Measurements from ENCODE around the gene BRIP1. TPM values are rescaled to one million over a fixed set of nuclear protein-coding genes. Genes with fewer than 3 reads are reported as not detected.

BRIP1 gene
- total RNA-seq, 4 donors from 2014 or later, result 1.0 to 13.0 TPM; not detected in 2

DNA sequence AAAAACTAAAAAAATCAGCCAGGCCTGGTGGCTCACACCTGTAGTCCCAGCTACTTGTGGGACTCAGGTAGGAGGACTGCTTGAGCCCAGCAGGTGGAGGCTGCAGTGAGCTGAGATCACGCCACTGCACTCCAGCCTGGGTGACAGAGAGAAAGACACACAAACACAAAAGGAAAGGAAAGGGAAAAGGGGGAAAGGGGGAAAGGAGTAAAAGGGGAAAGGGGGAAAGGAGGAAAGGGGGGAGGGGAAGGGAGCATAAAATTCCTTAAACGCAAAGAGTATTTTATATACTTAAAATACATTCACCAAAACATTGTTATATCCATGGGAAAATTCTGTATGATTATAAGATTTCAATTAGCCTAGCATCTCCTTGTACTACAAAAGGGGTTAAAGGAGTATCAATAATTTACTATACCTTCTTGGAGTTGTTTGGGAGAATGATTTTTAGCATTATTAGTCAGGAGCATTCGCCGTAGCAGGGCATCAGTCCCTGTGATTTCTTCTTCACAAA, 17.3 kb upstream of the BRIP1 start:
- Histone ChIP-seq H3K4me1 (no peaks in the 10 kb centered on the region), H3K9me3 (no peaks in the 10 kb centered on the region), H3K27ac (no peak overlapping the region), H3K36me3 (no peaks in the 10 kb centered on the region), H3K27me3 (no peaks in the 10 kb centered on the region), H3K4me3 (no peak overlapping the region)
- TF ChIP-seq, protein P1, sequence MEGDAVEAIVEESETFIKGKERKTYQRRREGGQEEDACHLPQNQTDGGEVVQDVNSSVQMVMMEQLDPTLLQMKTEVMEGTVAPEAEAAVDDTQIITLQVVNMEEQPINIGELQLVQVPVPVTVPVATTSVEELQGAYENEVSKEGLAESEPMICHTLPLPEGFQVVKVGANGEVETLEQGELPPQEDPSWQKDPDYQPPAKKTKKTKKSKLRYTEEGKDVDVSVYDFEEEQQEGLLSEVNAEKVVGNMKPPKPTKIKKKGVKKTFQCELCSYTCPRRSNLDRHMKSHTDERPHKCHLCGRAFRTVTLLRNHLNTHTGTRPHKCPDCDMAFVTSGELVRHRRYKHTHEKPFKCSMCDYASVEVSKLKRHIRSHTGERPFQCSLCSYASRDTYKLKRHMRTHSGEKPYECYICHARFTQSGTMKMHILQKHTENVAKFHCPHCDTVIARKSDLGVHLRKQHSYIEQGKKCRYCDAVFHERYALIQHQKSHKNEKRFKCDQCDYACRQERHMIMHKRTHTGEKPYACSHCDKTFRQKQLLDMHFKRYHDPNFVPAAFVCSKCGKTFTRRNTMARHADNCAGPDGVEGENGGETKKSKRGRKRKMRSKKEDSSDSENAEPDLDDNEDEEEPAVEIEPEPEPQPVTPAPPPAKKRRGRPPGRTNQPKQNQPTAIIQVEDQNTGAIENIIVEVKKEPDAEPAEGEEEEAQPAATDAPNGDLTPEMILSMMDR (IDR thresholded peaks at IDR 0.05), result no peak
- no peak for TF ChIP-seq POLR2A (IDR thresholded peaks at IDR 0.05)
- DNase-seq, result no peak
- intact Hi-C loops (cut with DNase I; ENCODE audit: low total_unique reads), result no loop called here

GRCh38 chr17:61878984-61879612, 15.8 kb upstream of the BRIP1 start:
- H3K36me3 ChIP-seq, result no peaks in the 10 kb centered on the region
- DNase-seq, result no peak
- intact Hi-C loops (cut with DNase I; ENCODE audit: low total_unique reads), result no loop called here
- H3K9me3 ChIP-seq, result no peaks in the 10 kb centered on the region
- TF ChIP-seq, protein P1 (IDR thresholded peaks at IDR 0.05), result no peak
- no peak for TF ChIP-seq POLR2A (IDR thresholded peaks at IDR 0.05)
- no peak overlapping the region for H3K27ac ChIP-seq
- H3K4me1 ChIP-seq, result no peaks in the 10 kb centered on the region
- no peaks in the 10 kb centered on the region for H3K27me3 ChIP-seq
- H3K4me3 ChIP-seq, result no peak overlapping the region

- no peak for DNase-seq
- H3K9me3 ChIP-seq, result no peaks in the 10 kb centered on the region
- H3K27ac ChIP-seq, result no peak overlapping the region
- TF ChIP-seq POLR2A (IDR thresholded peaks at IDR 0.05), result no peak
- TF ChIP-seq, protein P1 (IDR thresholded peaks at IDR 0.05), result no peak
- intact Hi-C loops (cut with DNase I; ENCODE audit: low total_unique reads), result no loop called here
- no peaks in the 10 kb centered on the region for H3K27me3 ChIP-seq
- H3K4me1 ChIP-seq, result no peaks in the 10 kb centered on the region
- no peaks in the 10 kb centered on the region for H3K36me3 ChIP-seq
- no peak overlapping the region for H3K4me3 ChIP-seq
These were observed 15.2 kb upstream of the BRIP1 start for GRCh38 chr17:61878520-61878919.

DNA sequence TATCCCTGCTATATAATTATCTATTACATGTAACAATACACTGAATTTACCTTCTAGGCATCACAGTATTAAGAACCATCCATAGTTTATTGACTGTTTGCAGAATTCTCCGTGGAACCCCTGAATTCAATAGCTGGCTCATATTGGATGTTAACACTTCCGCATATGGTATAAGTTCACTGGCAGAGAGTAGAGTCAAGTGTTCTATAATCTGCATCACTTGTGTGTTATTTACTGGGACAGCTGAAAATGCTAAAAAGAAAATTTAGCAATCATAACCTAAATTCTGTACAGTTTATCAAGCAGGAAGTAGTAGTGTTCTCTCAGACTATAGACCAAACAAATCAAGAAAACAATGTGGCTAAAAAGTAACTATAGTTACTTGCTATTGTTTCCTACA, 14.5 kb upstream of the BRIP1 start:
- Histone ChIP-seq H3K27me3 (no peaks in the 10 kb centered on the region), H3K9me3 (no peaks in the 10 kb centered on the region), H3K4me1 (no peaks in the 10 kb centered on the region), H3K27ac (no peak overlapping the region), H3K36me3 (no peaks in the 10 kb centered on the region), H3K4me3 (no peak overlapping the region)
- no peak for TF ChIP-seq POLR2A (IDR thresholded peaks at IDR 0.05)
- TF ChIP-seq, protein P1 (IDR thresholded peaks at IDR 0.05), result no peak
- intact Hi-C loops (cut with DNase I; ENCODE audit: low total_unique reads), result no loop called here
- no peak for DNase-seq

GRCh38 chr17:61875804-61876203, 12.5 kb upstream of the BRIP1 start:
- H3K4me1 ChIP-seq, result no peaks in the 10 kb centered on the region
- no peak for DNase-seq
- intact Hi-C loops (cut with DNase I; ENCODE audit: low total_unique reads), result no loop called here

More at GRCh38 chr17:61875804-61876203, 12.5 kb upstream of the BRIP1 start:
- H3K9me3 ChIP-seq, result no peaks in the 10 kb centered on the region
- H3K27ac ChIP-seq, result no peak overlapping the region
- no peaks in the 10 kb centered on the region for H3K27me3 ChIP-seq
- TF ChIP-seq POLR2A (IDR thresholded peaks at IDR 0.05), result no peak
- TF ChIP-seq, protein P1 (IDR thresholded peaks at IDR 0.05), result no peak
- no peaks in the 10 kb centered on the region for H3K36me3 ChIP-seq
- no peak overlapping the region for H3K4me3 ChIP-seq

Measured in uterus (tissue), 4 donors.